Activated CD8-positive, alpha-beta T cell treated with anti-CD3 and anti-CD28 coated beads for 36 hours (primary cell): ENCODE data around the gene RPL22. TPM values are rescaled to one million over a fixed set of nuclear protein-coding genes. Genes with fewer than 3 reads are reported as not detected.

Experiments used
- ATAC-seq: fragments of 200-7000 bp; cut with Tn5 transposase; one replicate; pipeline ENCODE4 v1.10.0; 2021; ENCODE audit warnings: mild to moderate bottlenecking, moderate library complexity
- CTCF ChIA-PET: fragments of 350-600 bp; sonication (Branson Sonifier 250); formaldehyde crosslinking; loops from one replicate; lab custom pipeline; 2021; ENCODE audit warnings: antibody characterized with exemption; lab: Charles Lee
- POLR2A ChIA-PET: fragments of 350-600 bp; sonication (Branson Sonifier 250); formaldehyde crosslinking; loops from one replicate; lab custom pipeline; 2021; ENCODE audit warnings: antibody characterized with exemption; lab: Charles Lee
- DNase-seq: peaks from one replicate; pipeline ENCODE4 v3.0.0-alpha.2; 2020
- H3K27ac Mint-ChIP-seq: one replicate; pipeline ENCODE4 v1.8.0; 2021; ENCODE audit warnings: mild to moderate bottlenecking, mixed read lengths
- H3K27me3 Mint-ChIP-seq: one replicate; pipeline ENCODE4 v1.8.0; 2021; ENCODE audit warnings: mixed read lengths
- H3K36me3 Mint-ChIP-seq: one replicate; pipeline ENCODE4 v1.8.0; 2021; ENCODE audit warnings: low read depth, mixed read lengths
- H3K4me1 Mint-ChIP-seq: one replicate; pipeline ENCODE4 v1.8.0; 2021; ENCODE audit warnings: low read depth, mixed read lengths
- H3K4me3 Mint-ChIP-seq: one replicate; pipeline ENCODE4 v1.8.0; 2021; ENCODE audit warnings: mild to moderate bottlenecking, moderate library complexity, mixed read lengths
- H3K9me3 Mint-ChIP-seq: one replicate; pipeline ENCODE4 v1.8.0; 2021; ENCODE audit warnings: mixed read lengths
- CTCF ChIP-seq: fragments of 200-600 bp; IDR thresholded peaks from one replicate; pipeline ENCODE4 v1.8.0; 2022; ENCODE audit warnings: antibody characterized with exemption, mild to moderate bottlenecking
- intact Hi-C: fragments of 100-400 bp; cut with micrococcal nuclease; formaldehyde crosslinking; loops from one replicate; pipeline ENCODE4 v1.10.0; 2022
- total RNA-seq, 2 experiments: library from RNA; stranded (reverse); gene quantifications; one replicate each; pipeline ENCODE4 v1.2.3, GENCODE V29; 2021

RPL22 gene
- total RNA-seq, 2 experiments from 2014 or later: 372 to 473 TPM

GRCh38 chr1:6152882-6153281, 46.5 kb downstream of the RPL22 start:
- Mint-ChIP-seq H3K4me3 (no peak overlapping the region), H3K4me1 (peaks cover 3% of the 10 kb centered on the region), H3K27ac (no peak overlapping the region), H3K27me3 (peaks cover 3% of the 10 kb centered on the region), H3K36me3 (no peaks in the 10 kb centered on the region), H3K9me3 (no peaks in the 10 kb centered on the region)
- TF ChIP-seq CTCF: no peak
- intact Hi-C loops: no loop called here
- CTCF ChIA-PET: interaction anchor here (1.0 kb wide), 1 partner anchor 9 kb away, joined by 3 read pairs; no protein-coding TSS in a partner anchor
- ATAC-seq: no peak
- POLR2A ChIA-PET: no interaction called here
- DNase-seq: no peak

GRCh38 chr1:6152181-6152580, 47.2 kb downstream of the RPL22 start:
- TF ChIP-seq CTCF: no peak
- ATAC-seq (no peak), DNase-seq (no peak)
- Mint-ChIP-seq H3K36me3 (no peaks in the 10 kb centered on the region), H3K27me3 (peaks cover 3% of the 10 kb centered on the region), H3K9me3 (no peaks in the 10 kb centered on the region), H3K4me3 (no peak overlapping the region), H3K27ac (no peak overlapping the region), H3K4me1 (peaks cover 3% of the 10 kb centered on the region)
- ChIA-PET CTCF (no interaction called here), POLR2A (interaction anchor here (1.4 kb wide), 1 partner anchor 33 kb away, joined by 3 read pairs; no protein-coding TSS in a partner anchor)
- intact Hi-C loops: no loop called here

GRCh38 chr1:6151291-6151822, 48.0 kb downstream of the RPL22 start:
- Mint-ChIP-seq H3K36me3 (no peaks in the 10 kb centered on the region), H3K4me3 (no peak overlapping the region), H3K4me1 (peaks cover 3% of the 10 kb centered on the region), H3K27me3 (peaks cover 6% of the 10 kb centered on the region), H3K27ac (no peak overlapping the region), H3K9me3 (no peaks in the 10 kb centered on the region)
- ChIA-PET CTCF (no interaction called here), POLR2A (interaction anchor here (1.4 kb wide), 1 partner anchor 34 kb away, joined by 3 read pairs; no protein-coding TSS in a partner anchor)
- ATAC-seq (no peak), DNase-seq (no peak)
- no peak for TF ChIP-seq CTCF
- intact Hi-C loops: no loop called here

GRCh38 chr1:6150006-6150938, 49.1 kb downstream of the RPL22 start:
- Mint-ChIP-seq H3K27ac (no peak overlapping the region), H3K4me3 (no peak overlapping the region), H3K9me3 (no peaks in the 10 kb centered on the region), H3K27me3 (peaks cover 6% of the 10 kb centered on the region), H3K4me1 (peaks cover 3% of the 10 kb centered on the region), H3K36me3 (no peaks in the 10 kb centered on the region)
- TF ChIP-seq CTCF: no peak
- intact Hi-C loops: no loop called here
- DNase-seq (no peak), ATAC-seq (no peak)
- POLR2A ChIA-PET: no interaction called here
- CTCF ChIA-PET: no interaction called here

GRCh38 chr1:6149597-6149996, 49.8 kb downstream of the RPL22 start:
- peaks cover 6% of the 10 kb centered on the region for H3K27me3 Mint-ChIP-seq
- ChIA-PET POLR2A (no interaction called here), CTCF (no interaction called here)
- peaks cover 3% of the 10 kb centered on the region for H3K4me1 Mint-ChIP-seq
- no peak overlapping the region for H3K4me3 Mint-ChIP-seq
- no peak for TF ChIP-seq CTCF
- H3K36me3 Mint-ChIP-seq: no peaks in the 10 kb centered on the region
- DNase-seq (no peak), ATAC-seq (no peak)
- intact Hi-C loops: no loop called here
- H3K27ac Mint-ChIP-seq: no peak overlapping the region
- H3K9me3 Mint-ChIP-seq: no peaks in the 10 kb centered on the region
